NCI-H82 treated with DMSO at 0.1 percent for 48 hours (cell line): ENCODE data around the gene MUC22.
"Not testable (repeated sequence)": the region's sequence is repeated elsewhere in the genome, so short reads cannot be mapped to it uniquely, and the experiment has no call there.

Experiments used
- DNase-seq: peaks from one replicate; lab custom pipeline; 2025; ENCODE audit not compliant: unreplicated experiment; lab: John Stamatoyannopoulos, UW

The MUC22 gene

GRCh38 chr6:31010393-31011060, at the start of gene MUC22:
Gene MUC22, plus strand, starts transcription at chr6:31010474. Its CDS starts 233 bp downstream, at chr6:31010707.
- no peak for DNase-seq

GRCh38 chr6:30960907-30961673, 49.2 kb upstream of the MUC22 start:
- DNase-seq: no peak

GRCh38 chr6:30962716-30963115, 47.6 kb upstream of the MUC22 start:
- no peak for DNase-seq

- DNase-seq: no peak
Measured at GRCh38 chr6:30963641-30964040, 46.6 kb upstream of the MUC22 start.

GRCh38 chr6:30964075-30964474, 46.2 kb upstream of the MUC22 start:
- no peak for DNase-seq

GRCh38 chr6:30965140-30965601, 45.1 kb upstream of the MUC22 start:
- DNase-seq: no peak

- DNase-seq: no peak
Measured at GRCh38 chr6:30966154-30966553, 44.1 kb upstream of the MUC22 start.

GRCh38 chr6:30969171-30969570, 41.1 kb upstream of the MUC22 start:
- not testable (repeated sequence) for DNase-seq

- DNase-seq: no peak
Measured at GRCh38 chr6:30970946-30971345, 39.3 kb upstream of the MUC22 start.

- DNase-seq: no peak
Measured at GRCh38 chr6:30972816-30973215, 37.5 kb upstream of the MUC22 start.

- DNase-seq: no peak
Measured at GRCh38 chr6:30974490-30975252, 35.6 kb upstream of the MUC22 start.

GRCh38 chr6:30979141-30979540, 31.1 kb upstream of the MUC22 start:
- DNase-seq: no peak

- no peak for DNase-seq
Measured at GRCh38 chr6:30979690-30980089, 30.6 kb upstream of the MUC22 start.

GRCh38 chr6:30981942-30982772, 28.1 kb upstream of the MUC22 start:
- no peak for DNase-seq

- DNase-seq: no peak
Measured at GRCh38 chr6:30983439-30983838, 26.8 kb upstream of the MUC22 start, which contains the start of gene MUC21. Gene MUC21, plus strand, starts transcription at chr6:30983718. Its CDS starts 241 bp downstream, at chr6:30983959.

GRCh38 chr6:30985490-30985889, 24.8 kb upstream of the MUC22 start:
- DNase-seq: no peak

GRCh38 chr6:30987304-30987703, 23.0 kb upstream of the MUC22 start:
- no peak for DNase-seq

- DNase-seq: no peak
Measured at GRCh38 chr6:30988209-30988825, 22.0 kb upstream of the MUC22 start.

GRCh38 chr6:30990422-30991086, 19.7 kb upstream of the MUC22 start:
- no peak for DNase-seq

- DNase-seq: no peak
Measured at GRCh38 chr6:30991891-30992290, 18.4 kb upstream of the MUC22 start.
